Measurements from ENCODE around the gene MAPK11. TPM values are rescaled to one million over a fixed set of nuclear protein-coding genes. Genes with fewer than 3 reads are reported as not detected.

Gene MAPK11
- total RNA-seq, 4 donors from 2014 or later = 6.2 to 53.5 (median 13.1) TPM

DNA sequence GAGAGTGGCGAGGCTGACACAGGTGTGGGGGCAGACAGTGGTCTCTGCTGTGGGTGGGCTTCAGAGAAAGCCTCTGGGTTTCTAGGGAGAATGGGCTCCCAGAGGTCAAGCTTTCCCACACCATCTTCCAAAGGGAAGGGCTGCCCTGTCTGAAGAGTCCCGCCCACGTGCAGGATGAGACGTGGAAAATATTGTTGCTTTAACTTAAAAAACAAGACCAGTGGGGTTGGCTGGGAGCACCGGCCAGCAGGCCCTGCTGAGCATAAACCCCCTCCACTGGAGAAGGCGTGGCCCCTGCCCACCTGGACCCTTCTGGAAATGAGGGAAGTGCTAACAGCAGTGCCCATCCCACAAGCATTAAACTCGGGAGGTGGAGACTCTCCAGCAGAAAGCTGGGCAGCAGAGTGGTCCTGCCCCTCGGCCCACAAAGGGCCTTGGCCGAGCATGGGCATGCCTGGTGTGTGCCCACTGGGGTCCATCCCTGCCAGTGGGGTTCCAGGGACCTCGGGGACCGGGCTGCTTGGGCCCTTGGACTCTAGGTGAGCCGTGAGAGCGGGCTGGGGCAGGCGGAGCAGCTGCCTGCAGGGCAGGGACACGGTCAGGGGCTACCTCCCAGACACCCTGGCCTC, 54.0 kb downstream of the MAPK11 start:
- TF ChIP-seq, protein P1, sequence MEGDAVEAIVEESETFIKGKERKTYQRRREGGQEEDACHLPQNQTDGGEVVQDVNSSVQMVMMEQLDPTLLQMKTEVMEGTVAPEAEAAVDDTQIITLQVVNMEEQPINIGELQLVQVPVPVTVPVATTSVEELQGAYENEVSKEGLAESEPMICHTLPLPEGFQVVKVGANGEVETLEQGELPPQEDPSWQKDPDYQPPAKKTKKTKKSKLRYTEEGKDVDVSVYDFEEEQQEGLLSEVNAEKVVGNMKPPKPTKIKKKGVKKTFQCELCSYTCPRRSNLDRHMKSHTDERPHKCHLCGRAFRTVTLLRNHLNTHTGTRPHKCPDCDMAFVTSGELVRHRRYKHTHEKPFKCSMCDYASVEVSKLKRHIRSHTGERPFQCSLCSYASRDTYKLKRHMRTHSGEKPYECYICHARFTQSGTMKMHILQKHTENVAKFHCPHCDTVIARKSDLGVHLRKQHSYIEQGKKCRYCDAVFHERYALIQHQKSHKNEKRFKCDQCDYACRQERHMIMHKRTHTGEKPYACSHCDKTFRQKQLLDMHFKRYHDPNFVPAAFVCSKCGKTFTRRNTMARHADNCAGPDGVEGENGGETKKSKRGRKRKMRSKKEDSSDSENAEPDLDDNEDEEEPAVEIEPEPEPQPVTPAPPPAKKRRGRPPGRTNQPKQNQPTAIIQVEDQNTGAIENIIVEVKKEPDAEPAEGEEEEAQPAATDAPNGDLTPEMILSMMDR (IDR thresholded peaks at IDR 0.05; ENCODE audit: low read depth) = no peak

GRCh38 chr22:50215297-50216054, 54.7 kb downstream of the MAPK11 start:
- TF ChIP-seq, protein P1 (IDR thresholded peaks at IDR 0.05; ENCODE audit: low read depth) = no peak

Other genes with a start within 250 kb of the MAPK11 start
- gene TTLL8, start 212.1 kb downstream of the MAPK11 start, total RNA-seq = not detected
- 1 to 10 TPM in 1 of 4 donors, under 1 TPM in 1, not detected in 2; 0.22 to 1.1 TPM for gene MLC1, start 185.0 kb downstream of the MAPK11 start, total RNA-seq
- 1 to 10 TPM in 2 of 4 donors, under 1 TPM in 1, not detected in 1; 0.17 to 1.3 (median 1.1) TPM for gene MOV10L1, start 180.4 kb downstream of the MAPK11 start, total RNA-seq
- gene PANX2, start 99.6 kb downstream of the MAPK11 start, total RNA-seq = under 1 TPM in 1 of 4 donors, not detected in 3; 0.44 TPM
- 10 to 100 TPM; 10.8 to 30.5 (median 17.8) TPM for gene TRABD, start 84.5 kb downstream of the MAPK11 start, total RNA-seq
- 10 to 100 TPM; 13.2 to 36.5 (median 18.9) TPM for gene SELENOO, start 69.4 kb downstream of the MAPK11 start, total RNA-seq
- gene TUBGCP6, start 25.4 kb downstream of the MAPK11 start, total RNA-seq = 10 to 100 TPM; 21.1 to 60.3 (median 25.6) TPM
- gene HDAC10, start 19.1 kb downstream of the MAPK11 start, total RNA-seq = 10 to 100 TPM; 10.4 to 55.0 (median 22.7) TPM
- 10 to 100 TPM in 1 of 4 donors, 1 to 10 TPM in 3; 3.6 to 17.7 (median 5.4) TPM for gene MAPK12, start 8.7 kb downstream of the MAPK11 start, total RNA-seq
- gene PLXNB2, start 37.3 kb upstream of the MAPK11 start, total RNA-seq = 100 to 1,000 TPM in 2 of 4 donors, 10 to 100 TPM in 2; 59.2 to 128 (median 97.0) TPM
- gene DENND6B, start 56.6 kb upstream of the MAPK11 start, total RNA-seq = 1 to 10 TPM; 1.5 to 4.0 (median 1.9) TPM
- 10 to 100 TPM; 23.8 to 86.3 (median 37.0) TPM for gene PPP6R2, start 72.9 kb upstream of the MAPK11 start, total RNA-seq
- gene SBF1, start 204.7 kb upstream of the MAPK11 start, total RNA-seq = 10 to 100 TPM; 19.9 to 66.1 (median 26.7) TPM
- not detected for gene ADM2, start 211.2 kb upstream of the MAPK11 start, total RNA-seq
- not detected for gene MIOX, start 216.5 kb upstream of the MAPK11 start, total RNA-seq
- 10 to 100 TPM; 24.1 to 76.3 (median 37.0) TPM for gene LMF2, start 237.3 kb upstream of the MAPK11 start, total RNA-seq
- gene NCAPH2, start 237.8 kb upstream of the MAPK11 start, total RNA-seq = 10 to 100 TPM; 15.3 to 55.6 (median 27.8) TPM